Endothelial cell of umbilical vein (primary cell): Measurements from ENCODE around the gene MYLIP.
A peak's percentile ranks its signal among the peaks of the same experiment; 100 is the strongest.

Source experiments
- CTCF ChIP-seq, 2 donors: IDR thresholded peaks; 1 replicate in 1 of 2; 2 replicates in 1 of 2; pipeline ENCODE4 v1.5.1; 2011; ENCODE audit warnings: low read length in 2 of 2, mild to moderate bottlenecking in 2 of 2, moderate library complexity in 2 of 2, control low read depth in 1 of 2, inconsistent platforms in 1 of 2, low read depth in 1 of 2; ENCODE audit not compliant: insufficient read depth in 1 of 2; ENCODE audit errors: extremely low read depth in 1 of 2
- EZH2 ChIP-seq: IDR thresholded peaks from 2 replicates; pipeline ENCODE4 v1.6.1; 2012; ENCODE audit warnings: borderline replicate concordance, low read depth, mild to moderate bottlenecking, moderate library complexity, low read length, inconsistent platforms; ENCODE audit not compliant: severe bottlenecking
- FOS ChIP-seq: IDR thresholded peaks from 2 replicates; pipeline ENCODE4 v1.6.1; 2011; ENCODE audit warnings: mild to moderate bottlenecking, low read length, moderate library complexity, borderline replicate concordance; ENCODE audit not compliant: insufficient read depth
- GATA2 ChIP-seq: IDR thresholded peaks from 2 replicates; pipeline ENCODE4 v1.7.0; 2011; ENCODE audit warnings: low read depth, mild to moderate bottlenecking, moderate library complexity, mixed read lengths, low read length; ENCODE audit not compliant: insufficient read length, insufficient read depth
- JUN ChIP-seq: IDR thresholded peaks from 2 replicates; pipeline ENCODE4 v1.6.1; 2011; ENCODE audit warnings: borderline replicate concordance, low read depth; ENCODE audit not compliant: insufficient read length, insufficient read depth
- MAX ChIP-seq: IDR thresholded peaks from 2 replicates; pipeline ENCODE4 v1.6.1; 2011; ENCODE audit not compliant: insufficient read depth, insufficient read length
- MYC ChIP-seq: IDR thresholded peaks from one replicate; pipeline ENCODE4 v1.6.1; 2011; ENCODE audit warnings: mild to moderate bottlenecking, low read depth, low read length
- POLR2A ChIP-seq: IDR thresholded peaks from 2 replicates; pipeline ENCODE4 v1.6.1; 2012; ENCODE audit warnings: low read depth, mild to moderate bottlenecking, control low read depth, low read length

- peak; percentile 43 to 46 for TF ChIP-seq CTCF (IDR thresholded peaks at IDR 0.05; ENCODE audit: extremely low read depth in 1 of 2, insufficient read depth in 1 of 2, low read depth in 1 of 2, low read length in 2 of 2)
- no peak for TF ChIP-seq EZH2
- TF ChIP-seq POLR2A, result no peak
- TF ChIP-seq JUN, result no peak
- TF ChIP-seq GATA2, result no peak
- no peak for TF ChIP-seq MYC
- TF ChIP-seq FOS, result no peak
- no peak for TF ChIP-seq MAX
Observed at GRCh38 chr6:16183187-16183664, 54.3 kb downstream of the MYLIP start.
